H1 (cell line): ENCODE results near the gene ABL1. TPM values are rescaled to one million over a fixed set of nuclear protein-coding genes. Genes with fewer than 3 reads are reported as not detected.

Experiments
- CTCF ChIA-PET: fragments of 300-600 bp; sonication (Branson Sonifier 250); formaldehyde crosslinking; loops from one replicate; lab custom pipeline; 2021; ENCODE audit not compliant: partially characterized antibody; lab: Charles Lee
- POLR2A ChIA-PET: fragments of 300-600 bp; sonication (Branson Sonifier 250); formaldehyde crosslinking; loops from one replicate; lab custom pipeline; 2021; ENCODE audit warnings: inconsistent platforms; ENCODE audit not compliant: partially characterized antibody; lab: Charles Lee
- DNase-seq, 2 experiments: peaks; one replicate each; pipeline versions ENCODE4 v3.0.0 to v3.0.0-alpha.2; 2010 to 2022; ENCODE audit warnings: low spot score in 2 of 2, low read depth in 1 of 2, mixed read lengths in 1 of 2
- FAIRE-seq: peaks from 2 replicates; lab custom pipeline; 2011; peaks lifted over from hg19 to GRCh38; lab: Jason Lieb, UNC
- H2AFZ ChIP-seq: 2 replicates; pipeline ENCODE4 v1.8.1; 2012; ENCODE audit warnings: low read length, inconsistent platforms
- H2AK5ac ChIP-seq: 2 replicates; pipeline ENCODE4 v1.6.1; 2013; ENCODE audit warnings: low read depth, low read length
- H2BK120ac ChIP-seq: replicated peaks from 2 replicates; pipeline ENCODE3; 2013; ENCODE audit warnings: low read depth, low read length, inconsistent platforms
- H2BK12ac ChIP-seq: 2 replicates; pipeline ENCODE4 v1.6.1; 2013; ENCODE audit warnings: low read depth, low read length
- H2BK15ac ChIP-seq: 2 replicates; pipeline ENCODE4 v1.6.1; 2013; ENCODE audit warnings: low read length
- H2BK20ac ChIP-seq: 2 replicates; pipeline ENCODE4 v1.6.1; 2013; ENCODE audit warnings: low read length
- H2BK5ac ChIP-seq: 2 replicates; pipeline ENCODE4 v1.6.1; 2013; ENCODE audit warnings: low read depth, low read length
- H3K14ac ChIP-seq: 2 replicates; pipeline ENCODE4 v1.6.1; 2013; ENCODE audit warnings: inconsistent platforms; ENCODE audit not compliant: insufficient read length
- H3K18ac ChIP-seq: 2 replicates; pipeline ENCODE4 v1.6.1; 2013; ENCODE audit warnings: low read length; ENCODE audit errors: extremely low read depth
- H3K23ac ChIP-seq: 2 replicates; pipeline ENCODE4 v1.6.1; 2013; ENCODE audit warnings: inconsistent platforms; ENCODE audit not compliant: insufficient read length
- H3K23me2 ChIP-seq: 2 replicates; pipeline ENCODE4 v1.6.1; 2013; ENCODE audit warnings: low read depth, low read length
- H3K27ac ChIP-seq: 2 replicates; pipeline ENCODE4 v1.6.1; 2011; ENCODE audit warnings: low read depth, low read length, inconsistent platforms
- H3K27me3 ChIP-seq, 4 experiments: replicated peaks in 1 of 4; 1 replicate in 1 of 4; 2 replicates in 3 of 4; pipeline versions ENCODE4 v1.6.1 to v1.8.1; 2011 to 2013; ENCODE audit warnings: low read length in 3 of 4, mild to moderate bottlenecking in 3 of 4, inconsistent platforms in 2 of 4, mixed read lengths in 2 of 4, moderate library complexity in 1 of 4; ENCODE audit not compliant: control insufficient read depth in 3 of 4, insufficient read depth in 3 of 4; ENCODE audit errors: extremely low read depth in 1 of 4
- H3K36me3 ChIP-seq, 4 experiments: 2 replicates each; pipeline versions ENCODE4 v1.6.1 to v1.8.1; 2011 to 2013; ENCODE audit warnings: mild to moderate bottlenecking in 4 of 4, low read length in 3 of 4, moderate library complexity in 2 of 4, control low read depth in 1 of 4, inconsistent platforms in 1 of 4; ENCODE audit not compliant: insufficient read depth in 4 of 4, control insufficient read depth in 2 of 4
- H3K4ac ChIP-seq: replicated peaks from 2 replicates; pipeline ENCODE3; 2013; ENCODE audit warnings: low read length, low read depth, mixed read lengths, inconsistent platforms; ENCODE audit not compliant: insufficient read length
- H3K4me1 ChIP-seq, 4 experiments: replicated peaks in 1 of 4; 1 replicate in 1 of 4; 2 replicates in 3 of 4; pipeline versions ENCODE4 v1.6.1 to v1.8.1; 2011 to 2013; ENCODE audit warnings: low read length in 3 of 4, inconsistent platforms in 2 of 4, mixed read lengths in 1 of 4; ENCODE audit not compliant: insufficient read depth in 4 of 4, control insufficient read depth in 3 of 4
- H3K4me2 ChIP-seq, 2 experiments: 2 replicates each; pipeline versions ENCODE4 v1.6.1 to v1.8.1; 2011 to 2013; ENCODE audit warnings: low read depth in 2 of 2, low read length in 2 of 2, control low read depth in 1 of 2, inconsistent platforms in 1 of 2, mild to moderate bottlenecking in 1 of 2; ENCODE audit not compliant: insufficient read depth in 1 of 2
- H3K4me3 ChIP-seq, 4 experiments: fragments of 200-600, 300-600 bp in 1 of 4; sonication (generic), shearing (Covaris generic), sonication (Bioruptor Twin) in 1 of 4; 2 replicates each; pipeline versions ENCODE4 v1.5.1 to v1.8.1; 2011 to 2016; ENCODE audit warnings: low read length in 4 of 4, low read depth in 3 of 4, control low read depth in 2 of 4, inconsistent platforms in 2 of 4, mild to moderate bottlenecking in 2 of 4, mixed read lengths in 1 of 4, moderate library complexity in 1 of 4; ENCODE audit not compliant: insufficient read depth in 2 of 4; ENCODE audit errors: extremely low read depth in 1 of 4
- H3K56ac ChIP-seq: replicated peaks from 2 replicates; pipeline ENCODE3; 2013; ENCODE audit warnings: low read depth, mild to moderate bottlenecking, mixed read lengths, low read length, inconsistent platforms; ENCODE audit not compliant: insufficient read length
- H3K79me1 ChIP-seq: 2 replicates; pipeline ENCODE4 v1.6.1; 2013; ENCODE audit warnings: low read depth, low read length, control low read depth
- H3K79me2 ChIP-seq, 2 experiments: 2 replicates each; pipeline versions ENCODE4 v1.6.1 to v1.8.1; 2012 to 2013; ENCODE audit warnings: low read length in 2 of 2, mild to moderate bottlenecking in 2 of 2, inconsistent platforms in 1 of 2; ENCODE audit not compliant: insufficient read depth in 2 of 2, control insufficient read depth in 1 of 2
- H3K9ac ChIP-seq, 4 experiments: replicated peaks in 1 of 4; 1 replicate in 1 of 4; 2 replicates in 3 of 4; pipeline versions ENCODE4 v1.6.1 to v1.8.1; 2011 to 2013; ENCODE audit warnings: low read depth in 3 of 4, low read length in 3 of 4, control low read depth in 2 of 4, mild to moderate bottlenecking in 2 of 4, moderate library complexity in 2 of 4, inconsistent platforms in 1 of 4; ENCODE audit errors: extremely low read depth in 1 of 4
- H3K9me3 ChIP-seq, 2 experiments: 2 replicates each; pipeline versions ENCODE4 v1.6.1 to v1.8.1; 2012 to 2013; ENCODE audit warnings: mild to moderate bottlenecking in 2 of 2, moderate library complexity in 2 of 2, control low read depth in 1 of 2, inconsistent platforms in 1 of 2, low read depth in 1 of 2, low read length in 1 of 2, mixed read lengths in 1 of 2; ENCODE audit not compliant: insufficient read depth in 2 of 2
- H4K20me1 ChIP-seq, 2 experiments: replicated peaks in 1 of 2; 2 replicates each; pipeline versions ENCODE3 to v1.8.1; 2011 to 2013; ENCODE audit warnings: inconsistent platforms in 2 of 2, low read length in 2 of 2, mild to moderate bottlenecking in 1 of 2; ENCODE audit not compliant: insufficient read depth in 2 of 2, control insufficient read depth in 1 of 2
- H4K5ac ChIP-seq: 2 replicates; pipeline ENCODE4 v1.6.1; 2013; ENCODE audit warnings: low read length, low read depth, mixed read lengths, inconsistent platforms; ENCODE audit not compliant: insufficient read length
- H4K8ac ChIP-seq: 2 replicates; pipeline ENCODE4 v1.8.0; 2013; ENCODE audit warnings: mild to moderate bottlenecking, moderate library complexity, low read length, inconsistent platforms; ENCODE audit not compliant: insufficient read depth; ENCODE audit errors: extremely low read depth
- H4K91ac ChIP-seq: replicated peaks from 2 replicates; pipeline ENCODE3; 2013; ENCODE audit warnings: low read length, mixed read lengths, inconsistent platforms; ENCODE audit not compliant: insufficient read length
- BACH1 ChIP-seq: IDR thresholded peaks from 2 replicates; pipeline ENCODE4 v1.6.1; 2012; ENCODE audit warnings: low read length, improper control_type of control experiment
- CTBP2 ChIP-seq: IDR thresholded peaks from 2 replicates; pipeline ENCODE4 v1.7.0; 2011; ENCODE audit warnings: borderline replicate concordance, mild to moderate bottlenecking, moderate library complexity, mixed read lengths, low read length; ENCODE audit not compliant: insufficient read depth, insufficient read length
- EP300 ChIP-seq, 2 experiments: IDR thresholded peaks; 1 replicate in 1 of 2; 2 replicates in 1 of 2; pipeline ENCODE4 v1.6.1; 2011 to 2012; ENCODE audit warnings: low read depth in 2 of 2, low read length in 2 of 2, mild to moderate bottlenecking in 2 of 2, borderline replicate concordance in 1 of 2, inconsistent platforms in 1 of 2, moderate library complexity in 1 of 2
- JUN ChIP-seq: IDR thresholded peaks from 2 replicates; pipeline ENCODE4 v1.6.1; 2011; ENCODE audit warnings: low read depth, mild to moderate bottlenecking, improper control_type of control experiment, low read length
- JUND ChIP-seq: IDR thresholded peaks from 2 replicates; pipeline ENCODE4 v1.6.1; 2011; ENCODE audit warnings: mild to moderate bottlenecking, improper control_type of control experiment, low read length
- KDM4A ChIP-seq: IDR thresholded peaks from one replicate; pipeline ENCODE4 v1.7.1; 2012; ENCODE audit warnings: low read depth, mild to moderate bottlenecking, moderate library complexity, low read length, inconsistent platforms; ENCODE audit not compliant: severe bottlenecking
- NRF1 ChIP-seq: IDR thresholded peaks from 2 replicates; pipeline ENCODE4 v1.6.1; 2011; ENCODE audit warnings: mild to moderate bottlenecking, low read depth, low read length, improper control_type of control experiment
- POLR2AphosphoS5 ChIP-seq: IDR thresholded peaks from 2 replicates; pipeline ENCODE4 v1.6.1; 2011; ENCODE audit warnings: low read depth, low read length
- RNF2 ChIP-seq: fragments of 200-900, 300-1000 bp; sonication (generic); IDR thresholded peaks from 2 replicates; pipeline ENCODE4 v1.7.1; 2016; ENCODE audit warnings: borderline replicate concordance, low read depth, mild to moderate bottlenecking, antibody characterized with exemption, low read length; ENCODE audit not compliant: poor library complexity, severe bottlenecking; ENCODE audit errors: missing control alignments
- RXRA ChIP-seq: IDR thresholded peaks from 2 replicates; pipeline ENCODE4 v1.6.1; 2011; ENCODE audit warnings: low read depth, mild to moderate bottlenecking, low read length, moderate library complexity; ENCODE audit not compliant: insufficient read depth
- SAP30 ChIP-seq: fragments of 300-600 bp; sonication (generic); IDR thresholded peaks from 2 replicates; pipeline ENCODE4 v1.7.1; 2012; ENCODE audit warnings: low read length, moderate library complexity, mild to moderate bottlenecking, inconsistent platforms; ENCODE audit not compliant: insufficient read depth, insufficient replicate concordance
- ZNF274 ChIP-seq: IDR thresholded peaks from 2 replicates; pipeline ENCODE4 v1.7.0; 2012; ENCODE audit warnings: low read length, borderline replicate concordance; ENCODE audit errors: extremely low read depth
- WGBS, 2 experiments: shearing (Covaris generic) in 1 of 2; methylation state at CpG; one replicate each; pipeline versions ENCODE4 v1.1.6 to v1.1.7; 2013 to 2015; ENCODE audit warnings: low lambda C conversion rate in 2 of 2, mixed read lengths in 2 of 2, inconsistent platforms in 1 of 2, low coverage in 1 of 2, missing lambda C conversion rate in 1 of 2; ENCODE audit not compliant: insufficient replicate concordance in 2 of 2, insufficient coverage in 1 of 2, insufficient read length in 1 of 2; ENCODE audit errors: extremely low coverage in 1 of 2, missing lambda C conversion rate in 1 of 2; 5-methylcytosine and 5-hydroxymethylcytosine counted together
- polyA plus RNA-seq, 7 experiments: library from polyadenylated mRNA; depleted of rRNA in 3 of 7; stranded (reverse) in 5 of 7; unstranded in 2 of 7; fragments of >200 nt in 5 of 7; fragments of 200-250 nt in 2 of 7; gene quantifications; 1 replicate in 5 of 7; 2 replicates in 1 of 7; 4 replicates in 1 of 7; pipeline versions ENCODE4 v1.2.1 to v1.2.3, GENCODE V29; 2011 to 2013; ENCODE audit warnings: missing spikeins in 2 of 7, mixed read lengths in 2 of 7
- total RNA-seq: library from RNA; stranded (reverse); fragmentation: NEBNext Ultra II Directional; extraction: Animal tissue kit (Norgen Biotek cat#: 25700); gene quantifications from 2 replicates; pipeline ENCODE4 v1.2.1, GENCODE V29; 2021

Gene ABL1
- total and polyA plus RNA-seq, 2 of the 8 experiments (the other 6 are each of a cell fraction or from before 2014, with no cell fraction given): 35.3 to 104 TPM

- Histone ChIP-seq H3K23ac (no peak overlapping the region), H3K4me3 (no peak overlapping the region), H3K36me3 (no peaks in the 10 kb centered on the region), H2BK15ac (no peak overlapping the region; the same call in 1 of the 2 replicates), H3K79me2 (peaks cover 0 to 41% of the 10 kb centered on the region in 2 experiments; a peak in 3 of 4 replicates), H3K23me2 (peaks cover 5% of the 10 kb centered on the region; the same call in 1 of the 2 replicates), H2BK12ac (peak overlapping the region; percentile 27; the same call in 1 of the 2 replicates), H2BK5ac (peak overlapping the region; percentile 50; the same call in 1 of the 2 replicates), H3K9me3 (peaks cover 0 to under 1% of the 10 kb centered on the region in 2 experiments; a peak in 1 of 4 replicates), H3K18ac (peak overlapping the region; percentile 52), H4K5ac (peak overlapping the region; percentile 53), H3K9ac (no peak overlapping the region), H4K20me1 (no peaks in the 10 kb centered on the region), H3K56ac (no peak overlapping the region), H3K4me2 (peak overlapping the region; percentile 36 to 61; a peak in 3 of 4 replicates), H2AFZ (no peak overlapping the region), H3K4me1 (peaks cover 11 to 28% (median 18%) of the 10 kb centered on the region in 4 experiments), H4K8ac (no peak overlapping the region), H4K91ac (peak overlapping the region; percentile 18), H3K14ac (no peak overlapping the region), H3K27ac (no peak overlapping the region; the same call in 1 of the 2 replicates), H3K4ac (peak overlapping the region; percentile 34), H2BK20ac (0 out of 2 replicates have a peak overlapping the region, but pooled peaks have one; percentile 36), H2BK120ac (no peak overlapping the region), H3K27me3 (no peaks in the 10 kb centered on the region), H3K79me1 (peaks cover 3% of the 10 kb centered on the region; the same call in 1 of the 2 replicates), H2AK5ac (peak overlapping the region; percentile 4; the same call in 1 of the 2 replicates)
- no peak for DNase-seq
- POLR2A ChIA-PET: interaction anchor here (1.5 to 3.5 kb wide), 4 partner anchors 12 to 22 kb away, joined by 6 to 24 read pairs (median 10); partner anchors contain the start of gene ABL1
- no peak for FAIRE-seq
- 74% methylated on average over 6 of the region's 6 CpGs; no CpG with 5 or more reads in 1 of the 2 experiments for WGBS, 2 experiments
- CTCF ChIA-PET: interaction anchor here (0.7 to 2.4 kb wide), 5 partner anchors 8 to 43 kb away, joined by 3 to 9 read pairs (median 3); no protein-coding TSS in a partner anchor
- TF ChIP-seq JUN: no peak
- TF ChIP-seq SAP30: no peak
- no peak for TF ChIP-seq KDM4A
- no peak for TF ChIP-seq RNF2
- TF ChIP-seq ZNF274: no peak
- TF ChIP-seq CTBP2: no peak
- no peak for TF ChIP-seq JUND
- TF ChIP-seq EP300 (IDR thresholded peaks at IDR 0.05; ENCODE audit: borderline replicate concordance in 1 of 2, low read depth in 2 of 2, low read length in 2 of 2): no peak
- no peak for TF ChIP-seq NRF1
- no peak for TF ChIP-seq POLR2AphosphoS5
- TF ChIP-seq RXRA: no peak
- TF ChIP-seq BACH1: peak; percentile 57; the same call in 1 of the 2 replicates
Observed at GRCh38 chr9:130823435-130823834, 11.6 kb upstream of the ABL1 start.
